NCI-H226 (cell line): Measurements from ENCODE around the gene SLC29A4.

Experiments
- DNase-seq: peaks from one replicate; pipeline ENCODE4 v3.0.0-alpha.2; 2015

SLC29A4 gene

GRCh38 chr7:5330288-5330687 lies 47.5 kb downstream of the SLC29A4 start:
- DNase-seq = no peak

GRCh38 chr7:5332579-5332978 lies 49.8 kb downstream of the SLC29A4 start:
- no peak for DNase-seq

GRCh38 chr7:5333121-5334045 lies 50.6 kb downstream of the SLC29A4 start:
- DNase-seq = no peak

- DNase-seq = no peak
Observed at GRCh38 chr7:5334671-5335070, 51.9 kb downstream of the SLC29A4 start.

- DNase-seq = no peak
Observed at GRCh38 chr7:5337047-5337446, 54.3 kb downstream of the SLC29A4 start.

- DNase-seq = no peak
Observed at GRCh38 chr7:5339955-5340354, 57.2 kb downstream of the SLC29A4 start.

GRCh38 chr7:5342631-5343030 lies 59.9 kb downstream of the SLC29A4 start:
- no peak for DNase-seq

GRCh38 chr7:5343884-5344283 lies 61.1 kb downstream of the SLC29A4 start:
- no peak for DNase-seq

- DNase-seq = no peak
Observed at GRCh38 chr7:5344342-5344741, 61.6 kb downstream of the SLC29A4 start.

- no peak for DNase-seq
Observed at GRCh38 chr7:5345171-5345570, 62.4 kb downstream of the SLC29A4 start.

GRCh38 chr7:5345671-5346070 lies 62.9 kb downstream of the SLC29A4 start:
- no peak for DNase-seq

- DNase-seq = no peak
Observed at GRCh38 chr7:5348134-5349004, 65.6 kb downstream of the SLC29A4 start.

GRCh38 chr7:5349005-5349380 lies 66.2 kb downstream of the SLC29A4 start:
- no peak for DNase-seq

GRCh38 chr7:5349437-5350173 lies 66.9 kb downstream of the SLC29A4 start:
- DNase-seq = no peak

- no peak for DNase-seq
Observed at GRCh38 chr7:5350174-5350463, 67.4 kb downstream of the SLC29A4 start.

GRCh38 chr7:5350600-5351385 lies 68.0 kb downstream of the SLC29A4 start:
- no peak for DNase-seq

- no peak for DNase-seq
Observed at GRCh38 chr7:5351507-5352265, 68.9 kb downstream of the SLC29A4 start.

- DNase-seq = no peak
Observed at GRCh38 chr7:5352440-5353010, 69.8 kb downstream of the SLC29A4 start.

GRCh38 chr7:5354460-5355232 lies 71.9 kb downstream of the SLC29A4 start:
- DNase-seq = peak; percentile 80
